Body of pancreas (tissue), 4 donors: ENCODE measurements around the gene TRAK1. TPM values are rescaled to one million over a fixed set of nuclear protein-coding genes. Genes with fewer than 3 reads are reported as not detected.
A peak's percentile ranks its signal among the peaks of the same experiment; 100 is the strongest.
"Not testable (repeated sequence)": the region's sequence is repeated elsewhere in the genome, so short reads cannot be mapped to it uniquely, and the experiment has no call there.

Experiments used
- ATAC-seq: fragments of 150-250 bp; one replicate; pipeline ENCODE4 v1.9.1; 2016
- DNase-seq, 4 donors: peaks; one replicate each; pipeline ENCODE4 v3.0.0-alpha.2; 2019
- H3K27ac ChIP-seq, 4 donors: fragments of 200-600 bp; sonication (generic); 1 replicate in 3 of 4; 2 replicates in 1 of 4; pipeline versions ENCODE4 v1.5.1 to v1.6.1; 2016 to 2019; ENCODE audit warnings: mild to moderate bottlenecking in 1 of 4, mixed read lengths in 1 of 4, moderate library complexity in 1 of 4
- H3K27me3 ChIP-seq, 2 donors: fragments of 200-600 bp; sonication (generic); one replicate each; pipeline ENCODE4 v1.6.0; 2016; ENCODE audit warnings: mild to moderate bottlenecking in 1 of 2
- H3K36me3 ChIP-seq, 2 donors: fragments of 200-600 bp; sonication (generic); replicated peaks in 1 of 2; 2 replicates each; pipeline ENCODE4 v1.5.1; 2016; ENCODE audit warnings: low read depth in 2 of 2; ENCODE audit not compliant: insufficient read depth in 1 of 2
- H3K4me1 ChIP-seq: fragments of 200-600 bp; sonication (generic); one replicate; pipeline ENCODE4 v1.6.0; 2016
- H3K4me3 ChIP-seq, 2 donors: fragments of 200-600 bp; sonication (generic); 1 replicate in 1 of 2; 2 replicates in 1 of 2; pipeline ENCODE4 v1.5.1; 2016 to 2019
- H3K9me3 ChIP-seq, 3 donors: fragments of 200-600 bp; sonication (generic); 1 replicate in 2 of 3; 2 replicates in 1 of 3; pipeline ENCODE4 v1.5.1; 2016
- CTCF ChIP-seq, 7 experiments: fragments of 450-650 bp in 4 of 7; fragments of 200-600 bp in 3 of 7; sonication (generic) in 3 of 7; IDR thresholded peaks; one replicate each; pipeline ENCODE4 v1.5.1; 2016 to 2019; ENCODE audit warnings: antibody characterized with exemption in 7 of 7
- POLR2A ChIP-seq, 3 donors: fragments of 450-650 bp; IDR thresholded peaks; one replicate each; pipeline ENCODE4 v1.6.1; 2016; ENCODE audit warnings: antibody characterized with exemption in 3 of 3, mild to moderate bottlenecking in 2 of 3
- WGBS, 2 donors: methylation state at CpG; one replicate each; pipeline ENCODE4 v1.1.5; 2017; 5-methylcytosine and 5-hydroxymethylcytosine counted together
- intact Hi-C: fragments of 100-400 bp; cut with DNase I; formaldehyde crosslinking; loops from one replicate; pipeline ENCODE4 v1.15.1; 2023
- total RNA-seq, 2 donors: library from RNA; depleted of rRNA; stranded (reverse); fragments of >200 nt; gene quantifications; one replicate each; pipeline ENCODE4 v1.1.0, GENCODE V29; 2016

TRAK1 gene
- total RNA-seq, 2 donors from 2014 or later: 17.1 to 24.1 TPM

GRCh38 chr3:42102571-42102970, 11.4 kb downstream of the TRAK1 start:
- H3K4me3 ChIP-seq: no peak overlapping the region
- intact Hi-C loops: no loop called here
- H3K27me3 ChIP-seq: no peaks in the 10 kb centered on the region
- peak in 2 of 4 donors; percentile 44 to 47 for DNase-seq
- H3K27ac ChIP-seq: peak overlapping the region in 2 of 4 donors; percentile 52 to 60
- H3K9me3 ChIP-seq: no peaks in the 10 kb centered on the region
- ATAC-seq: peak; percentile 36
- H3K4me1 ChIP-seq: peaks cover 9% of the 10 kb centered on the region
- TF ChIP-seq CTCF (IDR thresholded peaks at IDR 0.05) (no peak), POLR2A (IDR thresholded peaks at IDR 0.05) (no peak)
- WGBS, 2 donors: 15 to 45% methylated on average over 6 of the region's 6 CpGs
- no peaks in the 10 kb centered on the region for H3K36me3 ChIP-seq

DNA sequence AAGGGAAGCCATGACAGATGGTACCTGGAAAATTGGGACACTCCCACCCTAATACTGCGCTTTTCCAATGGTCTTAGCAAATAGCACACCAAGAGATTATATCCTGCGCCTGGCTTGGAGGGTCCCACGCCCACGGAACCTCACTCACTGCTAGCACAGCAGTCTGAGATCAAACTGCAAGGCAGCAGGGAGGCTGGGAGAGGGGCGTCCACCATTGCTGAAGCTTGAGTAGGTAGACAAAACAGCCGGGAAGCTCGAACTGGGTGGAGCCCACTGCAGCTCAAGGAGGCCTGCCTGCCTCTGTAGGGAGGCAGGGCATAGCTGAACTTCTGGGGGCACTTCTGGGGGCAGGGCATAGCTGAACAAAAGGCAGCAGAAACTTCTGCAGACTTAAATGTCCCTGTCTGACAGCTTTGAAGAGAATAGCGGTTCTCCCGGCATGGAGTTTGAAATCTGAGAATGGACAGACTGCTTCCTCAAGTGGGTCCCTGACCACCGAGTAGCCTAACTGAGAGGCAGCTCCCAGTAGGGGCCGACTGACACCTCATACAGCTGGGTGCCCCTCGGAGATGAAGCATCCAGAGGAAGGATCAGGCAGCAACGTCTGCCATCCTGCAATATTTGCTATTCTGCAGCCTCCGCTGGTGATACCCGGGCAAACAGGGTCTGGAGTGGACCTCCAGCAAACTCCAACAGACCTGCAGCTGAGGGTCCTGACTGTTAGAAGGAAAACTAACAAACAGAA, 12.9 kb downstream of the TRAK1 start:
- whole genome bisulfite sequencing, 2 donors: 81 to 91% methylated on average over 7 to 13 of the region's 15 CpGs
- H3K36me3 ChIP-seq, H3K4me3 ChIP-seq, intact Hi-C loops, ATAC-seq, H3K4me1 ChIP-seq, H3K27me3 ChIP-seq, H3K9me3 ChIP-seq, DNase-seq, H3K27ac ChIP-seq: not testable (repeated sequence)

- H3K36me3 ChIP-seq, intact Hi-C loops, H3K9me3 ChIP-seq, ATAC-seq, H3K27me3 ChIP-seq, H3K4me3 ChIP-seq, H3K4me1 ChIP-seq, H3K27ac ChIP-seq, DNase-seq: not testable (repeated sequence)
- 83 to 94% methylated on average over 1 to 2 of the region's 2 CpGs for WGBS, 2 donors
Observed at GRCh38 chr3:42105994-42106393, 14.8 kb downstream of the TRAK1 start.

GRCh38 chr3:42106646-42107045, 15.5 kb downstream of the TRAK1 start:
- Histone ChIP-seq H3K27ac (no peak overlapping the region), H3K4me3 (no peak overlapping the region), H3K4me1 (peaks cover 9% of the 10 kb centered on the region), H3K27me3 (no peaks in the 10 kb centered on the region), H3K36me3 (no peaks in the 10 kb centered on the region), H3K9me3 (no peaks in the 10 kb centered on the region)
- ATAC-seq (no peak), DNase-seq (no peak)
- TF ChIP-seq POLR2A (IDR thresholded peaks at IDR 0.05) (no peak), CTCF (IDR thresholded peaks at IDR 0.05) (no peak)
- intact Hi-C loops: no loop called here

GRCh38 chr3:42110631-42111030, 19.5 kb downstream of the TRAK1 start:
- no peaks in the 10 kb centered on the region for H3K36me3 ChIP-seq
- no peak for ATAC-seq
- 76 to 78% methylated on average over 3 of the region's 3 CpGs for WGBS, 2 donors
- DNase-seq: no peak
- H3K27me3 ChIP-seq: no peaks in the 10 kb centered on the region
- no peak overlapping the region for H3K27ac ChIP-seq
- intact Hi-C loops: no loop called here
- TF ChIP-seq POLR2A (IDR thresholded peaks at IDR 0.05): no peak
- no peak overlapping the region for H3K4me3 ChIP-seq
- no peaks in the 10 kb centered on the region for H3K4me1 ChIP-seq
- no peaks in the 10 kb centered on the region for H3K9me3 ChIP-seq

DNA sequence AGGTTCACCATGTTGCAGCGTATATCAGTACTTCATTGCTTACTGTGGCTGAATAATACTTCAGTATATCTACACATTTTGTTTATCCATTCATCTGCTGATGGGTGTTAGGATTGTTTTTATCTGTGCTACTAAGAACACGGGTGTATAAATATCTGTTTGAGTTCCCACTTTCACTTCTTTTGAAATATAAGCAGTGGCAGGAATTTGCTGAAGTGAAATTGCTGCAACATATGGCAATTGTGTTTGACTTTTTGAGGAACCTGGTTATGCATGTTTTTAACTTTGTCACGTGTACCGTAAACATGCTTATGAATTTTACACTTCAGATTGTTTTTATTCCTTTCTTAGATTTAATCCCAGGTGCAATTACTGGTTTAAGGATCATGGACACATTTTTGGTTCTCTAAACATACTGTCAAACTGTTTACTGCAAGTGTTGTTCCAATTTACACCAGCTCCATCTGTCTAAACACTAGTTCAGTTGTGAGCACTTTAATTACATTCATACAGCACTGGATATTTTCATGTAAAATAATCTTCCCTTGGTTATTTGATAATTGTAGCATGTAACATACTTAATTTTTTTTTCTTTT, 23.1 kb downstream of the TRAK1 start:
- Histone ChIP-seq H3K36me3 (no peaks in the 10 kb centered on the region), H3K9me3 (no peaks in the 10 kb centered on the region), H3K4me1 (peaks cover 10% of the 10 kb centered on the region), H3K27me3 (no peaks in the 10 kb centered on the region), H3K4me3 (no peak overlapping the region), H3K27ac (no peak overlapping the region)
- 75 to 76% methylated on average over 4 of the region's 4 CpGs for WGBS, 2 donors
- TF ChIP-seq POLR2A (IDR thresholded peaks at IDR 0.05) (no peak), CTCF (IDR thresholded peaks at IDR 0.05) (no peak)
- no peak for ATAC-seq
- no peak for DNase-seq
- intact Hi-C loops: no loop called here
